ENCODE data around the gene NFIX. TPM values are rescaled to one million over a fixed set of nuclear protein-coding genes. Genes with fewer than 3 reads are reported as not detected.

NFIX gene
- total and polyA plus RNA-seq, 9 of the 15 experiments (the other 6 are each of a cell fraction or from before 2014, with no cell fraction given): 0.28 to 26.8 (median 5.4) TPM

DNA sequence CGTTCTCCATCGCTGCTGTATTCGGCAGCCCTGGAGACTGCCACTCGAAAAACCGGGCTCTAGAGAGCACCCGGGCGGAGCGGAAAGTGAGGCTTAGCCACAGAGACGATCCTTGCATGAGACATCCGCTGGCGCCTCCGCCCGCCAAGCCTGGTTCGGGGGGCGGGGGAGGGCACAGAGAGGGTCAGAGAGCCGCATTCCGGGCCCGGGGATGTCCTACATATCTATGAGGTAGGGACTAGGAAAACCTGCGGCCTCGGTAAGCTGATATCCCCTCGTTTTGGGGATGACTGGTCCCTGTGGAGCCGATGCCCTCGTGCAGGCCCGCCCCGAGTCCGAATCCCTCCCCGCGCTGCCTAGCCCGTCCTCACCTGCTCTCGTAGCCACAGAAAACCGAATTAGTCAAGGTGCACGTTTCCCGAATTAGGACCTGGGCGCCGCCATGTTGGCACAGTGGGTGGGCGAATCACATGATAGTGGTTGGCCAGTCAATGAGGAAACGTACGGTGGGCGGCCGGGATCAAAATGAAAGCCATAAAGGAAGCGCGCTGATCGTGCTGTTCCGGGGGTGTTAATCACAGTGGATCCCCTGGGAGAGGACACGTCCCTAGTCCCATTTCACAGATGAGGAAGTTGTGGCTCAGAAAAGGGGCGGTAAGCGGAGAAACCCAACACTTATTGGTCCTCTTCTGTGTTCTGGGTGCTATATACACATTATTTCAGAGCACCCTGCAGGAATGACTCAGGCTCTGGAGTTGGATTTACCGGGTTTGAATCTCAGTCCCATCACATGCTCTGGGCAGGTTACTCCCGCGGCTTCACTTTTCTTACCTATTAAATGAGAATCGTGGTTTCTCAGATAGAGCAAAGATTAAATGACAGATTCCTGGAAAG is 121.3 kb downstream of the NFIX start, which contains the start of gene TRMT1 (continued):
- TF ChIP-seq, protein P1, sequence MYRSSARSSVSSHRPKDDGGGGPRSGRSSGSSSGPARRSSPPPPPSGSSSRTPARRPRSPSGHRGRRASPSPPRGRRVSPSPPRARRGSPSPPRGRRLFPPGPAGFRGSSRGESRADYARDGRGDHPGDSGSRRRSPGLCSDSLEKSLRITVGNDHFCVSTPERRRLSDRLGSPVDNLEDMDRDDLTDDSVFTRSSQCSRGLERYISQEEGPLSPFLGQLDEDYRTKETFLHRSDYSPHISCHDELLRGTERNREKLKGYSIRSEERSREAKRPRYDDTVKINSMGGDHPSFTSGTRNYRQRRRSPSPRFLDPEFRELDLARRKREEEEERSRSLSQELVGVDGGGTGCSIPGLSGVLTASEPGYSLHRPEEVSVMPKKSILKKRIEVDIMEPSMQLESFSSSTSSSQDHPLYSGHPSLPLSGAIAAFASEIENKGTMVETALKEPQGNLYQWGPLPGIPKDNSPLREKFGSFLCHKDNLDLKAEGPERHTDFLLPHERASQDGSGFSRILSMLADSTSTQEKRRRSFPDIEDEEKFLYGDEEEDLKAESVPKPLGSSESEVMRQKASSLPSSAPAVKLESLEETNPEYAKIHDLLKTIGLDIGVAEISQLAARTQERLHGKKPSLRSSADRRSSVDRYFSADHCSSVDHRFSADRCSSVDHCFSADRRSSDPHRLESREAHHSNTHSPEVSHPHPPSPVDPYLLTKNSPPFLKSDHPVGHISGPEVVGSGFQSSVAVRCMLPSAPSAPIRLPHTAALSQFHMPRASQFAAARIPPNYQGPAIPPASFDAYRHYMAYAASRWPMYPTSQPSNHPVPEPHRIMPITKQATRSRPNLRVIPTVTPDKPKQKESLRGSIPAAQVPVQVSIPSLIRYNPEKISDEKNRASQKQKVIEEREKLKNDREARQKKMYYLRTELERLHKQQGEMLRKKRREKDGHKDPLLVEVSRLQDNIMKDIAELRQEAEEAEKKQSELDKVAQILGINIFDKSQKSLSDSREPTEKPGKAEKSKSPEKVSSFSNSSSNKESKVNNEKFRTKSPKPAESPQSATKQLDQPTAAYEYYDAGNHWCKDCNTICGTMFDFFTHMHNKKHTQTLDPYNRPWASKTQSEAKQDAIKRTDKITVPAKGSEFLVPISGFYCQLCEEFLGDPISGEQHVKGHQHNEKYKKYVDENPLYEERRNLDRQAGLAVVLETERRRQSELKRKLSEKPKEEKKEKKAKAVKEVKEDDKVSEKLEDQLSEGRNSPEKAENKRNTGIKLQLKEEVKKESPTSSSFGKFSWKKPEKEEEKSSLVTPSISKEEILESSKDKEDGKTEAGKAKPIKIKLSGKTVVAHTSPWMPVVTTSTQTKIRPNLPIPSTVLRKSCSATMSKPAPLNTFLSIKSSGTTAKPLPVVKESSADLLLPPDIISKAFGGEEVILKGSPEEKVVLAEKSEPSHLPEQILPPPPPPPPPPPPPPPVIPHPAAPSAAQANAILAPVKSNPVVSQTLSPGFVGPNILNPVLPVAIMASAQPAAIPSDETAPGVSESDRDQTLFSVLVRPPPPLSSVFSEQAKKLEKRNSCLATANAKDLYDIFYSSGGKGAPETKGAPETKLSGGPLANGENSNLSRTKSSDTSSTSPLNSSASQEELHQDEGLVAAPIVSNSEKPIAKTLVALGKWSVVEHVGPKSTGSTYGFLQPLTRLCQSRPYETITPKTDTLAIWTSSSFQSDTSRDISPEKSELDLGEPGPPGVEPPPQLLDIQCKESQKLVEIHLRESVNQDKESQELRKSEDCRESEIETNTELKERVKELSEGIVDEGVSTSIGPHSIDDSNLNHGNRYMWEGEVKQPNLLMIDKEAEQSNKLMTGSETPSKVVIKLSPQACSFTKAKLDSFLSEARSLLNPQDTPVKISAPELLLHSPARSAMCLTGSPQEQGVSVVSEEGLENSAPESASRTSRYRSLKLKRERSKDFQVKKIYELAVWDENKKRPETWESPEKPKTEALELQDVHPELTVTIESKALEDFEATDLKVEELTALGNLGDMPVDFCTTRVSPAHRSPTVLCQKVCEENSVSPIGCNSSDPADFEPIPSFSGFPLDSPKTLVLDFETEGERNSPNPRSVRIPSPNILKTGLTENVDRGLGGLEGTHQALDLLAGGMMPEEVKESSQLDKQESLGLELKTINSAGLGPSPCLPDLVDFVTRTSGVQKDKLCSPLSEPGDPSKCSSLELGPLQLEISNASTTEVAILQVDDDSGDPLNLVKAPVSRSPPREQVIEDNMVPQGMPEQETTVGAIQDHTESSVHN (IDR thresholded peaks at IDR 0.05; ENCODE audit: borderline replicate concordance in 1 of 2, low read depth in 1 of 2): peak in 1 of 2 experiments; percentile 71; a peak in 1 of 4 replicates
- no peak for TF ChIP-seq NUFIP1 (IDR thresholded peaks at IDR 0.05; ENCODE audit: partially characterized antibody)
- no peak for TF ChIP-seq MTA1 (IDR thresholded peaks at IDR 0.05; ENCODE audit: borderline replicate concordance)
- peak; percentile 100 for TF ChIP-seq C11orf30 (IDR thresholded peaks at IDR 0.05; ENCODE audit: low read depth)
- no peak for TF ChIP-seq ZNF785 (CRISPR knock-in tag; IDR thresholded peaks at IDR 0.05)
- TF ChIP-seq, protein P2, sequence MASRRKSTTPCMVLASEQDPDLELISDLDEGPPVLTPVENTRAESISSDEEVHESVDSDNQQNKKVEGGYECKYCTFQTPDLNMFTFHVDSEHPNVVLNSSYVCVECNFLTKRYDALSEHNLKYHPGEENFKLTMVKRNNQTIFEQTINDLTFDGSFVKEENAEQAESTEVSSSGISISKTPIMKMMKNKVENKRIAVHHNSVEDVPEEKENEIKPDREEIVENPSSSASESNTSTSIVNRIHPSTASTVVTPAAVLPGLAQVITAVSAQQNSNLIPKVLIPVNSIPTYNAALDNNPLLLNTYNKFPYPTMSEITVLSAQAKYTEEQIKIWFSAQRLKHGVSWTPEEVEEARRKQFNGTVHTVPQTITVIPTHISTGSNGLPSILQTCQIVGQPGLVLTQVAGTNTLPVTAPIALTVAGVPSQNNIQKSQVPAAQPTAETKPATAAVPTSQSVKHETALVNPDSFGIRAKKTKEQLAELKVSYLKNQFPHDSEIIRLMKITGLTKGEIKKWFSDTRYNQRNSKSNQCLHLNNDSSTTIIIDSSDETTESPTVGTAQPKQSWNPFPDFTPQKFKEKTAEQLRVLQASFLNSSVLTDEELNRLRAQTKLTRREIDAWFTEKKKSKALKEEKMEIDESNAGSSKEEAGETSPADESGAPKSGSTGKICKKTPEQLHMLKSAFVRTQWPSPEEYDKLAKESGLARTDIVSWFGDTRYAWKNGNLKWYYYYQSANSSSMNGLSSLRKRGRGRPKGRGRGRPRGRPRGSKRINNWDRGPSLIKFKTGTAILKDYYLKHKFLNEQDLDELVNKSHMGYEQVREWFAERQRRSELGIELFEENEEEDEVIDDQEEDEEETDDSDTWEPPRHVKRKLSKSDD (conservative IDR thresholded peaks at IDR 0.05; ENCODE audit: low read length): no peak
- TF ChIP-seq POLR2G (IDR thresholded peaks at IDR 0.05; ENCODE audit: low read depth, low read length): peak; percentile 76
- TF ChIP-seq, protein P3, sequence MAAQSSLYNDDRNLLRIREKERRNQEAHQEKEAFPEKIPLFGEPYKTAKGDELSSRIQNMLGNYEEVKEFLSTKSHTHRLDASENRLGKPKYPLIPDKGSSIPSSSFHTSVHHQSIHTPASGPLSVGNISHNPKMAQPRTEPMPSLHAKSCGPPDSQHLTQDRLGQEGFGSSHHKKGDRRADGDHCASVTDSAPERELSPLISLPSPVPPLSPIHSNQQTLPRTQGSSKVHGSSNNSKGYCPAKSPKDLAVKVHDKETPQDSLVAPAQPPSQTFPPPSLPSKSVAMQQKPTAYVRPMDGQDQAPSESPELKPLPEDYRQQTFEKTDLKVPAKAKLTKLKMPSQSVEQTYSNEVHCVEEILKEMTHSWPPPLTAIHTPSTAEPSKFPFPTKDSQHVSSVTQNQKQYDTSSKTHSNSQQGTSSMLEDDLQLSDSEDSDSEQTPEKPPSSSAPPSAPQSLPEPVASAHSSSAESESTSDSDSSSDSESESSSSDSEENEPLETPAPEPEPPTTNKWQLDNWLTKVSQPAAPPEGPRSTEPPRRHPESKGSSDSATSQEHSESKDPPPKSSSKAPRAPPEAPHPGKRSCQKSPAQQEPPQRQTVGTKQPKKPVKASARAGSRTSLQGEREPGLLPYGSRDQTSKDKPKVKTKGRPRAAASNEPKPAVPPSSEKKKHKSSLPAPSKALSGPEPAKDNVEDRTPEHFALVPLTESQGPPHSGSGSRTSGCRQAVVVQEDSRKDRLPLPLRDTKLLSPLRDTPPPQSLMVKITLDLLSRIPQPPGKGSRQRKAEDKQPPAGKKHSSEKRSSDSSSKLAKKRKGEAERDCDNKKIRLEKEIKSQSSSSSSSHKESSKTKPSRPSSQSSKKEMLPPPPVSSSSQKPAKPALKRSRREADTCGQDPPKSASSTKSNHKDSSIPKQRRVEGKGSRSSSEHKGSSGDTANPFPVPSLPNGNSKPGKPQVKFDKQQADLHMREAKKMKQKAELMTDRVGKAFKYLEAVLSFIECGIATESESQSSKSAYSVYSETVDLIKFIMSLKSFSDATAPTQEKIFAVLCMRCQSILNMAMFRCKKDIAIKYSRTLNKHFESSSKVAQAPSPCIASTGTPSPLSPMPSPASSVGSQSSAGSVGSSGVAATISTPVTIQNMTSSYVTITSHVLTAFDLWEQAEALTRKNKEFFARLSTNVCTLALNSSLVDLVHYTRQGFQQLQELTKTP (IDR thresholded peaks at IDR 0.05; ENCODE audit: low read depth in 1 of 2, partially characterized antibody in 2 of 2): peak; percentile 56 to 92
